ENCODE results near the gene WIPF3.

Gene WIPF3

DNA sequence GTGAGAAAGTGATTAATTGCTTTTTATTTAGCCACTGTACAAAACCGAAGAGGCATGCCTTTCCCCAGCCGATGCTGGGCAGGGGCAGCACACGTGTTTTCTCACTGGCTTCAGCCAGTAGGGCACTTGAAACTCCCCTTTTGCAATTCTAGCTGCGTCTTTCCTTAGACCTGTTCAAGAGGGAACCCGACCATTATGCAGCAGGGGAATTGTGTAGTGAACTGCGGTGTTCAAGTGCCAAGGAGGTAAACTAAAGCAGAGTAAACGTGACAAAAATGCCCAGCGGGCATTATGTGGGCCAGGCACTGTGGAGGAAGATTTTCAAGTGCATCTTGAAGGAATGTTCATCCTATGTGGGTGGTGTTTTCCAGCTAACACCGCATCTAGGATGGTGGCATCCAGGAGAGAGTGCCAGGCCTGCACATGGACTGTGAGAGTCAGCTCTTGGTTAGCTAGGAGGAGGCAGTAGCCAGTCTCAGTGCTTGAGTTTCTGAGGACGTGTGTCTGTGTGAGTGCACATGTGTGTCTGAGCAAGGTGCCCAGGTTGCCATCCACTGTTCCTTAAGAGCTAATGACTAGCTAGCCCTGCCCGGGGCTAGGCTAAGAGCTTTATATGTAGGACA is 3.3 kb downstream of the WIPF3 start:
- no peaks in the 10 kb centered on the region for H3F3A ChIP-seq (ENCODE audit: low read depth)
- H3K4me2 ChIP-seq (ENCODE audit: low read depth, low read length, poor library complexity, severe bottlenecking) = no peak overlapping the region
- H3K4me1 ChIP-seq (ENCODE audit: insufficient read depth, low read length, poor library complexity, severe bottlenecking) = peaks cover 8% of the 10 kb centered on the region
- no peaks in the 10 kb centered on the region for H3K36me3 ChIP-seq (ENCODE audit: insufficient read depth, low read length)
- H3K9ac ChIP-seq (ENCODE audit: low read depth, low read length, poor library complexity, severe bottlenecking) = no peak overlapping the region
- no peaks in the 10 kb centered on the region for H3K79me2 ChIP-seq (ENCODE audit: insufficient read depth, low read length)
- no peak overlapping the region for H2AFZ ChIP-seq (ENCODE audit: low read length)
- no peak overlapping the region for H3K4me3 ChIP-seq (ENCODE audit: low read length, poor library complexity, severe bottlenecking)
- no peak for TF ChIP-seq EZH2phosphoT487 (IDR thresholded peaks at IDR 0.05; ENCODE audit: borderline replicate concordance)
- TF ChIP-seq, protein P1, sequence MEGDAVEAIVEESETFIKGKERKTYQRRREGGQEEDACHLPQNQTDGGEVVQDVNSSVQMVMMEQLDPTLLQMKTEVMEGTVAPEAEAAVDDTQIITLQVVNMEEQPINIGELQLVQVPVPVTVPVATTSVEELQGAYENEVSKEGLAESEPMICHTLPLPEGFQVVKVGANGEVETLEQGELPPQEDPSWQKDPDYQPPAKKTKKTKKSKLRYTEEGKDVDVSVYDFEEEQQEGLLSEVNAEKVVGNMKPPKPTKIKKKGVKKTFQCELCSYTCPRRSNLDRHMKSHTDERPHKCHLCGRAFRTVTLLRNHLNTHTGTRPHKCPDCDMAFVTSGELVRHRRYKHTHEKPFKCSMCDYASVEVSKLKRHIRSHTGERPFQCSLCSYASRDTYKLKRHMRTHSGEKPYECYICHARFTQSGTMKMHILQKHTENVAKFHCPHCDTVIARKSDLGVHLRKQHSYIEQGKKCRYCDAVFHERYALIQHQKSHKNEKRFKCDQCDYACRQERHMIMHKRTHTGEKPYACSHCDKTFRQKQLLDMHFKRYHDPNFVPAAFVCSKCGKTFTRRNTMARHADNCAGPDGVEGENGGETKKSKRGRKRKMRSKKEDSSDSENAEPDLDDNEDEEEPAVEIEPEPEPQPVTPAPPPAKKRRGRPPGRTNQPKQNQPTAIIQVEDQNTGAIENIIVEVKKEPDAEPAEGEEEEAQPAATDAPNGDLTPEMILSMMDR (conservative IDR thresholded peaks at IDR 0.05; ENCODE audit: low read length) = no peak
- no peaks in the 10 kb centered on the region for H3K9me3 ChIP-seq (ENCODE audit: insufficient read depth, low read depth, low read length)
- H3K27me3 ChIP-seq (ENCODE audit: insufficient read depth, low read length, poor library complexity, severe bottlenecking) = no peaks in the 10 kb centered on the region
- no peaks in the 10 kb centered on the region for H3K9me2 ChIP-seq (replicated peaks; ENCODE audit: low read depth, low read length)
- no peaks in the 10 kb centered on the region for H4K20me1 ChIP-seq (ENCODE audit: insufficient read depth, low read length, poor library complexity, severe bottlenecking)

DNA sequence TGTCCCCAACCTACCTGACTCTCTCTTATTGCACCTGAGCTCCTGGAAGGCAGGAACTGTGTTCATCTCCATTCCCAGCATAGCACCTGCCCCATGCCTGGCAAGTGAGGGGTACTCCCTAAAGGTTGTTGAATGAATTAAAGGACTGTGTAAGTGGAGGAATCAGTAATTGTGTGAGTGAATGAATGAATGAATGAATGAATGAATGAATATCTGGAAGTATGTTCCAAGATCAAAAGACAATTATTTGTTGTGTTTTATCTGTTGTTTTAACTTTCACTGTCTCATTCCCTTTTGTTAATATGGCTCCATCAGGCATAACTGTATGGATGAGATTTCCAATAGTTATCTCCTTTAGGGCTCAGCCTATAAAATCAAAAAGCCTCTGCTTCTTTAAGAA is 4.0 kb downstream of the WIPF3 start:
- no peaks in the 10 kb centered on the region for H4K20me1 ChIP-seq (ENCODE audit: insufficient read depth, low read length, poor library complexity, severe bottlenecking)
- H3K4me2 ChIP-seq (ENCODE audit: low read depth, low read length, poor library complexity, severe bottlenecking) = no peak overlapping the region
- peaks cover 8% of the 10 kb centered on the region for H3K4me1 ChIP-seq (ENCODE audit: insufficient read depth, low read length, poor library complexity, severe bottlenecking)
- H3K9me2 ChIP-seq (replicated peaks; ENCODE audit: low read depth, low read length) = no peaks in the 10 kb centered on the region
- H3K27me3 ChIP-seq (ENCODE audit: insufficient read depth, low read length, poor library complexity, severe bottlenecking) = no peaks in the 10 kb centered on the region
- H3K9me3 ChIP-seq (ENCODE audit: insufficient read depth, low read depth, low read length) = no peaks in the 10 kb centered on the region
- no peaks in the 10 kb centered on the region for H3K36me3 ChIP-seq (ENCODE audit: insufficient read depth, low read length)
- TF ChIP-seq EZH2phosphoT487 (IDR thresholded peaks at IDR 0.05; ENCODE audit: borderline replicate concordance) = no peak
- TF ChIP-seq, protein P1 (conservative IDR thresholded peaks at IDR 0.05; ENCODE audit: low read length) = no peak
- H3F3A ChIP-seq (ENCODE audit: low read depth) = no peaks in the 10 kb centered on the region
- no peak overlapping the region for H3K9ac ChIP-seq (ENCODE audit: low read depth, low read length, poor library complexity, severe bottlenecking)
- no peak overlapping the region for H3K4me3 ChIP-seq (ENCODE audit: low read length, poor library complexity, severe bottlenecking)
- no peak overlapping the region for H2AFZ ChIP-seq (ENCODE audit: low read length)
- no peaks in the 10 kb centered on the region for H3K79me2 ChIP-seq (ENCODE audit: insufficient read depth, low read length)

DNA sequence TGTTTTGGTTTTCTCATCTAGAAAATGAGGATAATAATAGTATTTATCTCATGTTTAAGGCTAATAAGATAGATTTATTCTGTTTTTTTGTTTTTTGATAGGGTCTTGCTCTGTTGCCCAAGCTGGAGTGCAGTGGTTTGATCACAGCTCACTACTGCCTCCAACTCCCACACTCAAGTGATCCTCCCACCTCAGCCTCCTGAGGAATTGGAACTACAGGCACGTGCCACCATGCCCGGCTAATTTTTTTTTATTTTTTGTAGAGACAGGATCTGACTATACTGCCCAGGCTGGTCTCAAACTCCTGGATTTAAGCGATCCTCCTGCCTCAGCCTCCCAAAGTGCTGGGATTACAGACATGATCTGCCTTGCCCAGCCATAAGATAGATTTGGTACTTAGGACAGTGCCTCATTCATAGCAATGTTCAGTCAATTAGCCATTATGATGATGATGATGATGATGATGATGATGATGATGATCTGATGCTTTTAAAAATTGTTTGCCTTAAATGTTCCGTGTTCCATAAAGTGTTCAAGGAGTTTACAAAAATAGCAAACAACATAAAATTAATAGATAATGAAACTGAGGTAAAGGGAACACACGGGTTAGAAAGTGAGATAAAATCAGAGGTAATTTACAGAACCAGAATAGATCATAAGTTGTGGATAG is 4.6 kb downstream of the WIPF3 start:
- Histone ChIP-seq H3K4me1 (ENCODE audit: insufficient read depth, low read length, poor library complexity, severe bottlenecking) (peaks cover 8% of the 10 kb centered on the region), H3K9me2 (replicated peaks; ENCODE audit: low read depth, low read length) (no peaks in the 10 kb centered on the region), H3K9ac (ENCODE audit: low read depth, low read length, poor library complexity, severe bottlenecking) (no peak overlapping the region), H3F3A (ENCODE audit: low read depth) (no peaks in the 10 kb centered on the region), H3K36me3 (ENCODE audit: insufficient read depth, low read length) (no peaks in the 10 kb centered on the region), H2AFZ (ENCODE audit: low read length) (no peak overlapping the region), H3K27me3 (ENCODE audit: insufficient read depth, low read length, poor library complexity, severe bottlenecking) (no peaks in the 10 kb centered on the region), H3K4me2 (ENCODE audit: low read depth, low read length, poor library complexity, severe bottlenecking) (no peak overlapping the region), H4K20me1 (ENCODE audit: insufficient read depth, low read length, poor library complexity, severe bottlenecking) (no peaks in the 10 kb centered on the region), H3K9me3 (ENCODE audit: insufficient read depth, low read depth, low read length) (no peaks in the 10 kb centered on the region), H3K79me2 (ENCODE audit: insufficient read depth, low read length) (no peaks in the 10 kb centered on the region), H3K4me3 (ENCODE audit: low read length, poor library complexity, severe bottlenecking) (no peak overlapping the region)
- TF ChIP-seq, protein P1 (conservative IDR thresholded peaks at IDR 0.05; ENCODE audit: low read length) = no peak
- no peak for TF ChIP-seq EZH2phosphoT487 (IDR thresholded peaks at IDR 0.05; ENCODE audit: borderline replicate concordance)

All from Loucy (cell line).